Bronchial epithelial cell (primary cell): ENCODE data around the gene MACF1. TPM values are rescaled to one million over a fixed set of nuclear protein-coding genes. Genes with fewer than 3 reads are reported as not detected.

ENCODE experiments used
- DNase-seq: peaks from one replicate; pipeline ENCODE4 v3.0.0-alpha.2; 2010; ENCODE audit warnings: low read depth
- FAIRE-seq: peaks from 2 replicates; lab custom pipeline; 2011; peaks lifted over from hg19 to GRCh38; lab: Jason Lieb, UNC
- H3K27me3 ChIP-seq: 2 replicates; pipeline ENCODE4 v1.5.1; 2011; ENCODE audit warnings: low read length; ENCODE audit not compliant: control insufficient read depth, insufficient read depth
- H3K36me3 ChIP-seq: 2 replicates; pipeline ENCODE4 v1.5.1; 2011; ENCODE audit warnings: low read length; ENCODE audit not compliant: control insufficient read depth, insufficient read depth
- H3K4me3 ChIP-seq: 2 replicates; pipeline ENCODE4 v1.5.1; 2011; ENCODE audit warnings: mild to moderate bottlenecking, low read depth, low read length, control low read depth
- total RNA-seq: library from RNA; depleted of rRNA; stranded (reverse); fragments of >200 nt; gene quantifications from 2 replicates; pipeline ENCODE4 v1.2.1, GENCODE V29; 2014
- TF ChIP-seq, protein P1 (sequence below): IDR thresholded peaks from 2 replicates; pipeline ENCODE4 v1.5.1; 2011; ENCODE audit warnings: mild to moderate bottlenecking, moderate library complexity, low read length, control low read depth, inconsistent platforms; ENCODE audit not compliant: insufficient read depth, severe bottlenecking

MACF1 gene
- total RNA-seq, 1 donor from 2014 or later, result 163 TPM

DNA sequence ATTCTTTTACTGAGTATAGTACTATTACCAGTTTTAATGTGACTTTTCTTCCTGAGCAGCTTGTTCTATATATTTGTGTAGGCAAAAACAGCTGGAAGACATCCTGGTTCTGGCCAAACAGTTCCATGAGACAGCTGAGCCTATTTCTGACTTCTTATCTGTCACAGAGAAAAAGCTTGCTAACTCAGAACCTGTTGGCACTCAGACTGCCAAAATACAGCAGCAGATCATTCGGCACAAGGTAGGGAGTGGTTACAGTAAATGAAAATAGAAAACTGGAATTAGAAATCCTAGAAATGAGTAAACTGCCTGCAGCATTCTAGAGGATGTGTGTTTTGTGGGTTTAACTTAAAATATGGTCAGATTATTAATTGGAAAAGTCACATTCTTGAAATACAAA is 222.9 kb downstream of the MACF1 start:
- DNase-seq, result no peak
- FAIRE-seq, result no peak
- TF ChIP-seq, protein P1, sequence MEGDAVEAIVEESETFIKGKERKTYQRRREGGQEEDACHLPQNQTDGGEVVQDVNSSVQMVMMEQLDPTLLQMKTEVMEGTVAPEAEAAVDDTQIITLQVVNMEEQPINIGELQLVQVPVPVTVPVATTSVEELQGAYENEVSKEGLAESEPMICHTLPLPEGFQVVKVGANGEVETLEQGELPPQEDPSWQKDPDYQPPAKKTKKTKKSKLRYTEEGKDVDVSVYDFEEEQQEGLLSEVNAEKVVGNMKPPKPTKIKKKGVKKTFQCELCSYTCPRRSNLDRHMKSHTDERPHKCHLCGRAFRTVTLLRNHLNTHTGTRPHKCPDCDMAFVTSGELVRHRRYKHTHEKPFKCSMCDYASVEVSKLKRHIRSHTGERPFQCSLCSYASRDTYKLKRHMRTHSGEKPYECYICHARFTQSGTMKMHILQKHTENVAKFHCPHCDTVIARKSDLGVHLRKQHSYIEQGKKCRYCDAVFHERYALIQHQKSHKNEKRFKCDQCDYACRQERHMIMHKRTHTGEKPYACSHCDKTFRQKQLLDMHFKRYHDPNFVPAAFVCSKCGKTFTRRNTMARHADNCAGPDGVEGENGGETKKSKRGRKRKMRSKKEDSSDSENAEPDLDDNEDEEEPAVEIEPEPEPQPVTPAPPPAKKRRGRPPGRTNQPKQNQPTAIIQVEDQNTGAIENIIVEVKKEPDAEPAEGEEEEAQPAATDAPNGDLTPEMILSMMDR, result no peak
- Histone ChIP-seq H3K4me3 (no peak overlapping the region), H3K36me3 (peaks cover 12% of the 10 kb centered on the region), H3K27me3 (no peaks in the 10 kb centered on the region)

DNA sequence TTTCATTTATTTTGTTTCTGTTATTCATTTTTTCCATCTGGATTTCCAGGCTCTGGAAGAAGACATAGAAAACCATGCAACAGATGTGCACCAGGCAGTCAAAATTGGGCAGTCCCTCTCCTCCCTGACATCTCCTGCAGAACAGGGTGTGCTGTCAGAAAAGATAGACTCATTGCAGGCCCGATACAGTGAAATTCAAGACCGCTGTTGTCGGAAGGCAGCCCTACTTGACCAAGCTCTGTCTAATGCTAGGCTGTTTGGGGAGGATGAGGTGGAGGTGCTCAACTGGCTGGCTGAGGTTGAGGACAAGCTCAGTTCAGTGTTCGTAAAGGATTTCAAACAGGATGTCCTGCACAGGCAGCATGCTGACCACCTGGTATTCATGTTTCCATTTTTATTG is 223.4 kb downstream of the MACF1 start:
- FAIRE-seq, result no peak
- TF ChIP-seq, protein P1, result no peak
- Histone ChIP-seq H3K4me3 (no peak overlapping the region), H3K27me3 (no peaks in the 10 kb centered on the region), H3K36me3 (peaks cover 12% of the 10 kb centered on the region)
- no peak for DNase-seq

DNA sequence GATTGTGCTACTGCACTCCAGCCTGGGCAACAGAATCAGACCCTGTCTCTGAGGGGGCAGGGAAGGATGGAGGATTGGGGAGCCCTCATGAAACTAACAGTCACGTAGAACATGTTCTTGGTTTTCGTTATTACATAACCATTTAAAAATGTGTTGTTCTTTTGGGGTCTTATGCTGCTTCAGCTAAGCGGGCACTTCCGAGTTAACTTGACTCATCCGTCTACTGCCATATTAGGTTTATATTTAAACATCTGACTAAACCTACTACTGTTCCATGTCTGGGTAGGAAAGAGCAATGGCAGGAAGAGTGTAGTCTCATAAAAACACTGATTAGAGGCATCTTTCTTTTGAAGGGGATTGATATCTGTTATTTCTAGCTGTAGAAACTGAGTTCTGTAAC is 227.4 kb downstream of the MACF1 start:
- DNase-seq (no peak), FAIRE-seq (no peak)
- TF ChIP-seq, protein P1, result no peak
- Histone ChIP-seq H3K4me3 (no peak overlapping the region), H3K27me3 (no peaks in the 10 kb centered on the region), H3K36me3 (peaks cover 19% of the 10 kb centered on the region)

DNA sequence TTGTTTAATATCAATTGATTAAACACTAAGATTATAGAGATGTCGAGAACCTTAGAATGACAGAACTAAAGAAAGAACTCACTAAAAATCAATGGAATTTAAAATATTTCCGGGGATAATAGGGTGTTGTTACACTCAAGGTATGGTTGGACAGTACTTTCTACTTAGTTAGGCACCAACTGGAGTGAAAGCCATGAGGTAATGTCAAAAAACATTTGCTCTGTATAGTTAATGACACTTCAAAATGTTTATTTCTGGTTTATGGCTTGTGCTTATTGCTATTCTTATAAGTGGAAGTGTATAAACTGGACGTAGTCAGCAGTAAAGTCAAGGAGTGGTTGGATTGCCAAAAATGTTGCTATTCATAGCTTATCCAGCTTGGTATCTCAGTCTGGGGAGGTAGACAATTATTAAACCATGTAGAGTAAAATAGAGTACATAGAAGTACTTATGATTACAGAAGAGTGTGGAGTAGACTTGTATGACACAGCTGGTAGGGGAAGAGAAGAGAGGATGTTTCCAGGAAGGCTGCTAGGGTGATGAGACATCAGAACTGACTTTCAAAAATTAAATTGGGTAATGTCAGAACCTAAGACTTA is 230.4 kb downstream of the MACF1 start:
- no peak for DNase-seq
- no peak for FAIRE-seq

DNA sequence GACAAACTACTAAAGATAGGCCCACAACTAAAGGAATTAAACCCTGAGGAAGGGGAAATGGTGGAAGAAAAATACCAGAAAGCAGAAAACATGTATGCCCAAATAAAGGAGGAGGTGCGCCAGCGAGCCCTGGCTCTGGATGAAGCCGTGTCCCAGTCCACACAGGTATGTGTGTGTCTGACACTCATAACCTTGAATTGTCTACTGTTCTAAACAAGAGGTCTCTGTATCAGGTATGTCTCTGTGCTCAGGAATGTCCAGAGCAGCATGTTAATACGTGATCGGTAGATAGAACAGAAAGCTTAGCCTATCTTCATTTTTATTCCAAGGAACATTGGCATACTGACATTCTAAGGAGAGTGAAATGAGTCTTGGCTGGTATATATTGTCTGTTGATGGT is 231.1 kb downstream of the MACF1 start:
- TF ChIP-seq, protein P1, result no peak
- FAIRE-seq (peak; percentile 7), DNase-seq (no peak)
- Histone ChIP-seq H3K36me3 (peaks cover 15% of the 10 kb centered on the region), H3K4me3 (no peak overlapping the region), H3K27me3 (no peaks in the 10 kb centered on the region)

More for the DNA sequence above, 230.4 kb downstream of the MACF1 start:
- H3K36me3 ChIP-seq, result peaks cover 15% of the 10 kb centered on the region
- no peak overlapping the region for H3K4me3 ChIP-seq
- TF ChIP-seq, protein P1, result no peak
- H3K27me3 ChIP-seq, result no peaks in the 10 kb centered on the region

DNA sequence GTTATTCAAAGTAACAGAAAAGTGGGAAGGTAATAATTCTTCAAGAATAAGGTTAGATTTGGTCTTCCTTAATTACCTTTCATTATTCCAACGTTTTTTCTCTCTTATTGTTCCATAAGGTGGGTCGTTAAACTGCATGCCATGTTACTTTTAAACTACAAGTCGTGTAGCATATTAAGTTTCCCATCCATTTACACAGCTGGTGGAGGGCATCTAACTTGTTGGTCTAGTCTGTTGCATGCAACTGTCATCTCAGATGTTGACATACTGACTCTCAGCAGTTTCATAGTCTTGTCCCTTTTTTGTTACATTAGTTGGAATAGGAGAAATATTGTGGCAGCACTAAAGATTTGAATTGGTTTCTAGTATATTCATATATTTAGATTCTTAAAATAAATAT is 232.3 kb downstream of the MACF1 start:
- Histone ChIP-seq H3K36me3 (peaks cover 18% of the 10 kb centered on the region), H3K4me3 (no peak overlapping the region), H3K27me3 (no peaks in the 10 kb centered on the region)
- FAIRE-seq (no peak), DNase-seq (no peak)
- TF ChIP-seq, protein P1, result no peak
